ENCODE data around the gene RGP1.

Gene RGP1

GRCh38 chr9:35728041-35728971 lies 20.8 kb upstream of the RGP1 start:
- H3K27me3 ChIP-seq (ENCODE audit: low read depth, low read length), result no peaks in the 10 kb centered on the region
- TF ChIP-seq EZH2phosphoT487 (IDR thresholded peaks at IDR 0.05; ENCODE audit: low read depth) (no peak), CTCF (IDR thresholded peaks at IDR 0.05; ENCODE audit: low read depth, low read length) (no peak)
- no peaks in the 10 kb centered on the region for H3K9me3 ChIP-seq (ENCODE audit: insufficient read depth, low read length)
- peak overlapping the region; percentile 96 for H3K4me2 ChIP-seq (ENCODE audit: low read length)
- H3K36me3 ChIP-seq (replicated peaks; ENCODE audit: low read depth, low read length), result peaks cover 31% of the 10 kb centered on the region
- no peak overlapping the region for H2AFZ ChIP-seq (ENCODE audit: low read depth, low read length)
- H3K4me1 ChIP-seq (ENCODE audit: low read length), result peaks cover 41% of the 10 kb centered on the region
- H4K20me1 ChIP-seq (ENCODE audit: insufficient read depth, low read length), result peaks cover 38% of the 10 kb centered on the region
- H3K27ac ChIP-seq (ENCODE audit: low read length), result no peak overlapping the region
- no peak overlapping the region for H3K9ac ChIP-seq (ENCODE audit: low read length)
- peaks cover 64% of the 10 kb centered on the region for H3K79me2 ChIP-seq (ENCODE audit: low read length)
- H3K4me3 ChIP-seq (ENCODE audit: low read length), result peak overlapping the region; percentile 39; the same call in 1 of the 2 replicates

- H3K27ac ChIP-seq (ENCODE audit: low read length), result no peak overlapping the region
- peaks cover 48% of the 10 kb centered on the region for H3K4me1 ChIP-seq (ENCODE audit: low read length)
- no peak overlapping the region for H3K4me3 ChIP-seq (ENCODE audit: low read length)
Measured at GRCh38 chr9:35729101-35729500, 20.0 kb upstream of the RGP1 start.

GRCh38 chr9:35729700-35730485 lies 19.2 kb upstream of the RGP1 start:
- Histone ChIP-seq H3K36me3 (replicated peaks; ENCODE audit: low read depth, low read length) (peaks cover 16% of the 10 kb centered on the region), H3K27me3 (ENCODE audit: low read depth, low read length) (no peaks in the 10 kb centered on the region), H2AFZ (ENCODE audit: low read depth, low read length) (no peak overlapping the region), H3K9me3 (ENCODE audit: insufficient read depth, low read length) (no peaks in the 10 kb centered on the region), H3K4me2 (ENCODE audit: low read length) (peak overlapping the region; percentile 96), H3K27ac (ENCODE audit: low read length) (peak overlapping the region; percentile 87), H3K4me1 (ENCODE audit: low read length) (peaks cover 49% of the 10 kb centered on the region), H3K4me3 (ENCODE audit: low read length) (peak overlapping the region; percentile 94), H3K9ac (ENCODE audit: low read length) (peak overlapping the region; percentile 92; the same call in 1 of the 2 replicates), H4K20me1 (ENCODE audit: insufficient read depth, low read length) (peaks cover 38% of the 10 kb centered on the region), H3K79me2 (ENCODE audit: low read length) (peaks cover 68% of the 10 kb centered on the region)
- TF ChIP-seq CTCF (IDR thresholded peaks at IDR 0.05; ENCODE audit: low read depth, low read length), result peak; percentile 55
- TF ChIP-seq EZH2phosphoT487 (IDR thresholded peaks at IDR 0.05; ENCODE audit: low read depth), result no peak

More at GRCh38 chr9:35729101-35729500, 20.0 kb upstream of the RGP1 start:
- Histone ChIP-seq H2AFZ (ENCODE audit: low read depth, low read length) (no peak overlapping the region), H3K4me2 (ENCODE audit: low read length) (peak overlapping the region; percentile 96), H3K27me3 (ENCODE audit: low read depth, low read length) (no peaks in the 10 kb centered on the region), H4K20me1 (ENCODE audit: insufficient read depth, low read length) (peaks cover 38% of the 10 kb centered on the region), H3K9ac (ENCODE audit: low read length) (no peak overlapping the region), H3K36me3 (replicated peaks; ENCODE audit: low read depth, low read length) (peaks cover 23% of the 10 kb centered on the region), H3K79me2 (ENCODE audit: low read length) (peaks cover 68% of the 10 kb centered on the region), H3K9me3 (ENCODE audit: insufficient read depth, low read length) (no peaks in the 10 kb centered on the region)
- no peak for TF ChIP-seq EZH2phosphoT487 (IDR thresholded peaks at IDR 0.05; ENCODE audit: low read depth)
- TF ChIP-seq CTCF (IDR thresholded peaks at IDR 0.05; ENCODE audit: low read depth, low read length), result no peak

- TF ChIP-seq EZH2phosphoT487 (IDR thresholded peaks at IDR 0.05; ENCODE audit: low read depth), result no peak
- no peak for TF ChIP-seq CTCF (IDR thresholded peaks at IDR 0.05; ENCODE audit: low read depth, low read length)
- Histone ChIP-seq H3K27me3 (ENCODE audit: low read depth, low read length) (no peaks in the 10 kb centered on the region), H3K4me2 (ENCODE audit: low read length) (peak overlapping the region; percentile 96), H3K4me1 (ENCODE audit: low read length) (peaks cover 49% of the 10 kb centered on the region), H3K9ac (ENCODE audit: low read length) (peak overlapping the region; percentile 92), H3K4me3 (ENCODE audit: low read length) (peak overlapping the region; percentile 94), H3K27ac (ENCODE audit: low read length) (peak overlapping the region; percentile 87), H4K20me1 (ENCODE audit: insufficient read depth, low read length) (peaks cover 38% of the 10 kb centered on the region), H3K79me2 (ENCODE audit: low read length) (peaks cover 68% of the 10 kb centered on the region), H3K9me3 (ENCODE audit: insufficient read depth, low read length) (no peaks in the 10 kb centered on the region), H2AFZ (ENCODE audit: low read depth, low read length) (no peak overlapping the region), H3K36me3 (replicated peaks; ENCODE audit: low read depth, low read length) (peaks cover 13% of the 10 kb centered on the region)
Measured at GRCh38 chr9:35730486-35730854, 18.6 kb upstream of the RGP1 start.

Data from OCI-LY3 (cell line).